CD4-positive, alpha-beta T cell treated with Interleukin-4 for 1 hour (primary cell): ENCODE results near the gene CLEC4C.
A peak's percentile ranks its signal among the peaks of the same experiment; 100 is the strongest.

Experiments
- DNase-seq, 2 donors: peaks; one replicate each; pipeline ENCODE4 v3.0.0-alpha.2; 2020 to 2022

CLEC4C gene

GRCh38 chr12:7719946-7720730, 27.0 kb downstream of the CLEC4C start:
- no peak for DNase-seq

GRCh38 chr12:7716381-7716780, 30.8 kb downstream of the CLEC4C start:
- no peak for DNase-seq

- no peak for DNase-seq
These were observed 34.2 kb downstream of the CLEC4C start for GRCh38 chr12:7712841-7713442.

- no peak for DNase-seq
These were observed 36.0 kb downstream of the CLEC4C start, which contains the start of gene DPPA3 for GRCh38 chr12:7711133-7711532. Gene DPPA3 (plus strand): TSS chr12:7711433. CDS start chr12:7711571, 138 bp downstream.

GRCh38 chr12:7709969-7710675, 37.1 kb downstream of the CLEC4C start:
- no peak for DNase-seq

GRCh38 chr12:7705846-7706245, 41.3 kb downstream of the CLEC4C start:
- no peak for DNase-seq

GRCh38 chr12:7695566-7696197, 51.5 kb downstream of the CLEC4C start, which contains the start of gene GDF3:
Gene GDF3 (minus strand): TSS chr12:7695775. CDS start chr12:7695728, 47 bp downstream.
- DNase-seq: no peak

GRCh38 chr12:7695237-7695560, 52.0 kb downstream of the CLEC4C start:
- no peak for DNase-seq

- no peak for DNase-seq
These were observed 52.5 kb downstream of the CLEC4C start for GRCh38 chr12:7694556-7695236.

GRCh38 chr12:7693793-7694192, 53.4 kb downstream of the CLEC4C start:
- peak in 1 of 2 donors; percentile 12 for DNase-seq

GRCh38 chr12:7681535-7681934, 65.6 kb downstream of the CLEC4C start:
- no peak for DNase-seq
